Stomach (tissue), 19 donors: ENCODE results near the gene DYNLT2. TPM values are rescaled to one million over a fixed set of nuclear protein-coding genes. Genes with fewer than 3 reads are reported as not detected.
A peak's percentile ranks its signal among the peaks of the same experiment; 100 is the strongest.

Experiments used
- DNase-seq, 2 donors: peaks; one replicate each; pipeline versions ENCODE4 v3.0.0 to v3.0.0-alpha.2; 2013 to 2019
- H3K27ac ChIP-seq, 5 donors: fragments of 200-600 bp in 4 of 5; sonication (generic) in 4 of 5; one replicate each; pipeline ENCODE4 v1.5.1; 2013 to 2019; ENCODE audit warnings: mild to moderate bottlenecking in 1 of 5, moderate library complexity in 1 of 5
- H3K27me3 ChIP-seq, 3 donors: fragments of 200-600 bp; sonication (generic); one replicate each; pipeline ENCODE4 v1.5.1; 2017 to 2019; ENCODE audit warnings: mixed run types in 1 of 3
- H3K36me3 ChIP-seq, 4 donors: fragments of 200-600 bp; sonication (generic); 1 replicate in 3 of 4; 2 replicates in 1 of 4; pipeline ENCODE4 v1.5.1; 2016 to 2019
- H3K4me1 ChIP-seq, 4 donors: fragments of 200-600 bp; sonication (generic); one replicate each; pipeline ENCODE4 v1.5.1; 2016 to 2019
- H3K4me3 ChIP-seq, 4 donors: fragments of 200-600 bp; sonication (generic) in 3 of 4; one replicate each; pipeline ENCODE4 v1.5.1; 2016 to 2019; ENCODE audit warnings: mild to moderate bottlenecking in 1 of 4
- H3K9me3 ChIP-seq, 4 donors: fragments of 200-600 bp; sonication (generic); one replicate each; pipeline ENCODE4 v1.5.1; 2016 to 2019
- CTCF ChIP-seq, 7 experiments: fragments of 450-650 bp in 4 of 7; fragments of 200-600 bp in 3 of 7; sonication (generic) in 3 of 7; IDR thresholded peaks; one replicate each; pipeline ENCODE4 v1.5.1; 2016 to 2019; ENCODE audit warnings: antibody characterized with exemption in 7 of 7, control low read depth in 2 of 7, mild to moderate bottlenecking in 1 of 7
- EP300 ChIP-seq: sonication (generic); formaldehyde crosslinking; IDR thresholded peaks from one replicate; pipeline ENCODE4 v1.6.1; 2017; ENCODE audit warnings: antibody characterized with exemption
- POLR2A ChIP-seq, 4 donors: fragments of 450-650 bp; IDR thresholded peaks; one replicate each; pipeline ENCODE4 v1.6.1; 2016; ENCODE audit warnings: antibody characterized with exemption in 4 of 4, control low read depth in 2 of 4, mild to moderate bottlenecking in 1 of 4, moderate library complexity in 1 of 4
- POLR2AphosphoS5 ChIP-seq, 3 donors: sonication (generic); formaldehyde crosslinking; IDR thresholded peaks; one replicate each; pipeline ENCODE4 v1.6.1; 2016; ENCODE audit warnings: antibody characterized with exemption in 3 of 3
- WGBS, 5 donors: extraction: QIAGEN DNeasy Blood & Tissue Kit in 3 of 5; methylation state at CpG; one replicate each; pipeline versions ENCODE4 v1.1.5 to v1.1.7; 2013 to 2018; 5-methylcytosine and 5-hydroxymethylcytosine counted together
- intact Hi-C: fragments of 100-400 bp; cut with DNase I; formaldehyde crosslinking; loops from one replicate; pipeline ENCODE4 v1.15.1; 2023; ENCODE audit warnings: low total_unique reads
- long read RNA-seq, 10 donors: transcript quantifications; one replicate each; lab custom pipeline, GENCODE V29; 2026
- polyA plus RNA-seq, 3 donors: library from polyadenylated mRNA; stranded (reverse); fragments of 200-250 nt; gene quantifications; one replicate each; pipeline ENCODE4 v1.2.3, GENCODE V29; 2013
- total RNA-seq, 5 donors: library from RNA; depleted of rRNA; stranded (reverse); fragments of >200 nt; gene quantifications; one replicate each; pipeline versions ENCODE4 v1.1.0 to v1.2.3, GENCODE V29; 2014 to 2016
- donor health status: healthy with polysubstance abuse.
- donor health status: Bipolar disorder and iron deficiency.
- donor health status: healthy.

The DYNLT2 gene
- total RNA-seq, result 1 to 10 TPM in 3 of 5 donors, not detected in 2; 1.6 to 5.3 (median 2.0) TPM
- polyA plus RNA-seq, result 1 to 10 TPM in 1 of 3 donors, under 1 TPM in 2; 0.46 to 3.2 (median 1.00) TPM
- long read RNA-seq, donor 1, partial matches to known transcripts, result 0 of 4 reads
- long read RNA-seq, donor 1, other reads (novel, unspliced or antisense), result 0 of 4 reads
- long read RNA-seq, donor 2, transcript TCTE3-202 (1 exons, 2,078 nt), result major isoform, 9 of 9 reads
- long read RNA-seq, donor 2, partial matches to known transcripts, result 0 of 9 reads
- long read RNA-seq, donor 2, other reads (novel, unspliced or antisense), result 0 of 9 reads
- long read RNA-seq, donor 3, partial matches to known transcripts, result 0 of 3 reads
- long read RNA-seq, donor 3, other reads (novel, unspliced or antisense), result 0 of 3 reads
- long read RNA-seq, donor 4, result 0 reads
- long read RNA-seq, donor 5, partial matches to known transcripts, result 0 of 1 reads
- long read RNA-seq, donor 5, other reads (novel, unspliced or antisense), result 0 of 1 reads
- long read RNA-seq, donor 6, transcript TCTE3-202 (1 exons, 2,078 nt), result major isoform, 11 of 11 reads
- long read RNA-seq, donor 6, partial matches to known transcripts, result 0 of 11 reads
- long read RNA-seq, donor 6, other reads (novel, unspliced or antisense), result 0 of 11 reads
- long read RNA-seq, donor 7, transcript TCTE3-202 (1 exons, 2,078 nt), result major isoform, 7 of 7 reads
- long read RNA-seq, donor 7, partial matches to known transcripts, result 0 of 7 reads
- long read RNA-seq, donor 7, other reads (novel, unspliced or antisense), result 0 of 7 reads
- long read RNA-seq, donor 8, transcript TCTE3-202 (1 exons, 2,078 nt), result major isoform, 14 of 14 reads
- long read RNA-seq, donor 8, partial matches to known transcripts, result 0 of 14 reads
- long read RNA-seq, donor 8, other reads (novel, unspliced or antisense), result 0 of 14 reads
- long read RNA-seq, donor 9, transcript TCTE3-202 (1 exons, 2,078 nt), result major isoform, 6 of 13 reads
- long read RNA-seq, donor 9, partial matches to known transcripts, result 7 of 13 reads
- long read RNA-seq, donor 9, other reads (novel, unspliced or antisense), result 0 of 13 reads
- long read RNA-seq, donor 10, transcript TCTE3-202 (1 exons, 2,078 nt), result major isoform, 6 of 6 reads
- long read RNA-seq, donor 10, partial matches to known transcripts, result 0 of 6 reads
- long read RNA-seq, donor 10, other reads (novel, unspliced or antisense), result 0 of 6 reads

- H3K4me1 ChIP-seq, result peaks cover 11 to 32% (median 22%) of the 10 kb centered on the region in 4 donors
- H3K27ac ChIP-seq, result peak within 1 kb of the TSS; percentile 92 to 99 (median 97)
- intact Hi-C loops, result no loop called here
- peak; percentile 96 to 98 for DNase-seq
- H3K9me3 ChIP-seq, result no peaks in the 10 kb centered on the region
- 0% methylated on average over 53 to 90 of the region's 90 CpGs for WGBS, 5 donors
- peaks cover 0 to 7% (median under 1%) of the 10 kb centered on the region in 4 donors for H3K36me3 ChIP-seq
- no peaks in the 10 kb centered on the region for H3K27me3 ChIP-seq
- TF ChIP-seq POLR2AphosphoS5 (IDR thresholded peaks at IDR 0.05), result peak; percentile 94 to 99 (median 96)
- peak in 1 of 4 donors; percentile 79 for TF ChIP-seq POLR2A (IDR thresholded peaks at IDR 0.05)
- TF ChIP-seq EP300, result no peak
- peak in 5 of 7 experiments; percentile 2 to 43 (median 8) for TF ChIP-seq CTCF (IDR thresholded peaks at IDR 0.05)
- peak within 1 kb of the TSS; percentile 54 to 90 (median 81) for H3K4me3 ChIP-seq
Measured at GRCh38 chr6:169751242-169752073, at the start of gene DYNLT2, which contains the start of gene ERMARD. Gene DYNLT2, minus strand, starts transcription at chr6:169751572. Its CDS starts 114 bp downstream, at chr6:169751458. Gene ERMARD, plus strand, starts transcription at chr6:169751622. Its CDS starts 36 bp downstream, at chr6:169751658.

- TF ChIP-seq CTCF (IDR thresholded peaks at IDR 0.05) (no peak), POLR2AphosphoS5 (IDR thresholded peaks at IDR 0.05) (no peak), EP300 (no peak), POLR2A (IDR thresholded peaks at IDR 0.05) (no peak)
- no peaks in the 10 kb centered on the region for H3K9me3 ChIP-seq
- peaks cover 12 to 23% (median 17%) of the 10 kb centered on the region in 4 donors for H3K4me1 ChIP-seq
- no peak overlapping the region for H3K4me3 ChIP-seq
- intact Hi-C loops, result no loop called here
- peaks cover 0 to 20% (median 9%) of the 10 kb centered on the region in 3 donors for H3K27me3 ChIP-seq
- H3K27ac ChIP-seq, result peak overlapping the region in 2 of 5 donors; percentile 40 to 43
- no peaks in the 10 kb centered on the region for H3K36me3 ChIP-seq
- 40 to 59% (median 49%) methylated on average over 10 to 13 of the region's 13 CpGs for WGBS, 5 donors
- DNase-seq, result peak; percentile 47 to 74
Measured at GRCh38 chr6:169800668-169801395, 49.5 kb upstream of the DYNLT2 start.

GRCh38 chr6:169800116-169800667 is 48.8 kb upstream of the DYNLT2 start:
- no peak for TF ChIP-seq EP300
- no peak for TF ChIP-seq POLR2A (IDR thresholded peaks at IDR 0.05)
- no peak for TF ChIP-seq CTCF (IDR thresholded peaks at IDR 0.05)
- no peak for TF ChIP-seq POLR2AphosphoS5 (IDR thresholded peaks at IDR 0.05)
- Histone ChIP-seq H3K27ac (peak overlapping the region in 1 of 5 donors; percentile 43), H3K27me3 (peaks cover 0 to 14% (median 4%) of the 10 kb centered on the region in 3 donors), H3K4me3 (no peak overlapping the region), H3K9me3 (no peaks in the 10 kb centered on the region), H3K36me3 (no peaks in the 10 kb centered on the region), H3K4me1 (peaks cover 12 to 23% (median 17%) of the 10 kb centered on the region in 4 donors)
- intact Hi-C loops, result no loop called here
- DNase-seq, result no peak
- WGBS, 5 donors, result 39 to 59% (median 45%) methylated on average over 9 of the region's 9 CpGs
